Measurements from ENCODE around the gene ADCY2.

Gene ADCY2

GRCh38 chr5:7445831-7446230 lies 49.9 kb downstream of the ADCY2 start:
- ChIA-PET POLR2A (no interaction called here), CTCF (no interaction called here)
- no peak for TF ChIP-seq CTCF (tag by site-specific recombination; IDR thresholded peaks at IDR 0.05)

GRCh38 chr5:7446913-7447312 lies 51.0 kb downstream of the ADCY2 start:
- no peak overlapping the region for H3K4me3 ChIP-seq (ENCODE audit: low read depth, low read length)
- H3K4me1 ChIP-seq (ENCODE audit: control insufficient read depth, insufficient read depth, low read length) = no peaks in the 10 kb centered on the region
- ChIA-PET CTCF (no interaction called here), POLR2A (no interaction called here)
- no peaks in the 10 kb centered on the region for H3K9me3 ChIP-seq (ENCODE audit: control insufficient read depth, insufficient read depth, low read depth, low read length)
- no peak for TF ChIP-seq ZNF654 (tag by site-specific recombination; IDR thresholded peaks at IDR 0.05; ENCODE audit: low read depth)
- no peak for TF ChIP-seq ZNF302 (tag by site-specific recombination; IDR thresholded peaks at IDR 0.05; ENCODE audit: low read depth)
- TF ChIP-seq ZNF19 (tag by site-specific recombination; IDR thresholded peaks at IDR 0.05; ENCODE audit: low read depth) = no peak
- no peak for TF ChIP-seq ATF2 (tag by site-specific recombination; IDR thresholded peaks at IDR 0.05; ENCODE audit: low read depth)
- no peak for TF ChIP-seq WT1 (tag by site-specific recombination; IDR thresholded peaks at IDR 0.05)
- no peak for TF ChIP-seq ZNF37A (tag by site-specific recombination; IDR thresholded peaks at IDR 0.05)
- no peak for TF ChIP-seq ZBTB10 (tag by site-specific recombination; IDR thresholded peaks at IDR 0.05)
- no peak for TF ChIP-seq ZFP41 (tag by site-specific recombination; IDR thresholded peaks at IDR 0.05; ENCODE audit: borderline replicate concordance)
- no peak for TF ChIP-seq KLF1 (tag by site-specific recombination; IDR thresholded peaks at IDR 0.05)
- H3K27ac ChIP-seq (ENCODE audit: extremely low read depth, low read depth, low read length) = no peak overlapping the region
- H3K36me3 ChIP-seq (ENCODE audit: control insufficient read depth in 2 of 2, insufficient read depth in 1 of 2, low read length in 2 of 2) = no peaks in the 10 kb centered on the region

More at GRCh38 chr5:7445831-7446230, 49.9 kb downstream of the ADCY2 start:
- Histone ChIP-seq H3K4me1 (ENCODE audit: control insufficient read depth, insufficient read depth, low read length) (no peaks in the 10 kb centered on the region), H3K27ac (ENCODE audit: extremely low read depth, low read depth, low read length) (no peak overlapping the region), H3K9me3 (ENCODE audit: control insufficient read depth, insufficient read depth, low read depth, low read length) (no peaks in the 10 kb centered on the region), H3K36me3 (ENCODE audit: control insufficient read depth in 2 of 2, insufficient read depth in 1 of 2, low read length in 2 of 2) (no peaks in the 10 kb centered on the region), H3K4me3 (ENCODE audit: low read depth, low read length) (no peak overlapping the region)

DNA sequence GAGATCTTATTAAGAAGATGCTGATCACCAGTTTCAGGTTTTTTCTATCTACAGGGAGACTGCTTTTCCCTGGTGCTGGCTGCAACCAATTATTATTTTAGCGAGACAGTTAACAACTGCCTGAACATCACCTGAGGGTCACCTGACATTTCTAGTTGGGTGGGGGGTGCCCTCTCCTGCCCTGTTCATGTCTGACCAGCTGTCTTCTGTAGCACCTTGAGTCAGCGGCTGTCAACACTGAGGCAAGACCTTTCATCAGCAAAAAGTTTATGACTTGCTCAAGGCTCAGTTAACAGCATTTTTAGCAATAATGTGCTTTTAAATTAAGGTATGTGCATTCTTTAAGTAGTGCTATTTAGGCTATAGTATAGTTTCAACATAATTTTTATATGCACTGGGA lies 58.0 kb downstream of the ADCY2 start:
- H3K27ac ChIP-seq (ENCODE audit: extremely low read depth, low read depth, low read length) = no peak overlapping the region
- no peak overlapping the region for H3K4me3 ChIP-seq (ENCODE audit: low read depth, low read length)
- POLR2A ChIA-PET = no interaction called here
- H3K36me3 ChIP-seq (ENCODE audit: control insufficient read depth in 2 of 2, insufficient read depth in 1 of 2, low read length in 2 of 2) = no peaks in the 10 kb centered on the region
- no peaks in the 10 kb centered on the region for H3K4me1 ChIP-seq (ENCODE audit: control insufficient read depth, insufficient read depth, low read length)
- CTCF ChIA-PET = no interaction called here
- H3K9me3 ChIP-seq (ENCODE audit: control insufficient read depth, insufficient read depth, low read depth, low read length) = no peaks in the 10 kb centered on the region
- TF ChIP-seq SP7 (tag by site-specific recombination; IDR thresholded peaks at IDR 0.05) = no peak
- no peak for TF ChIP-seq ZNF423 (tag by site-specific recombination; IDR thresholded peaks at IDR 0.05)
- no peak for TF ChIP-seq ZIC2 (tag by site-specific recombination; IDR thresholded peaks at IDR 0.05)
- TF ChIP-seq SP2 (tag by site-specific recombination; IDR thresholded peaks at IDR 0.05) = no peak
- no peak for TF ChIP-seq BCL11A (tag by site-specific recombination; IDR thresholded peaks at IDR 0.05; ENCODE audit: low read depth)
- no peak for TF ChIP-seq ZNF785 (tag by site-specific recombination; IDR thresholded peaks at IDR 0.05)
- TF ChIP-seq YY1 (tag by site-specific recombination; IDR thresholded peaks at IDR 0.05) = no peak
- no peak for TF ChIP-seq HOXD13 (CRISPR knock-in tag; IDR thresholded peaks at IDR 0.05; ENCODE audit: borderline replicate concordance)

Data from HEK293 (cell line).